Measurements from ENCODE around the gene NRP2.

Gene NRP2

DNA sequence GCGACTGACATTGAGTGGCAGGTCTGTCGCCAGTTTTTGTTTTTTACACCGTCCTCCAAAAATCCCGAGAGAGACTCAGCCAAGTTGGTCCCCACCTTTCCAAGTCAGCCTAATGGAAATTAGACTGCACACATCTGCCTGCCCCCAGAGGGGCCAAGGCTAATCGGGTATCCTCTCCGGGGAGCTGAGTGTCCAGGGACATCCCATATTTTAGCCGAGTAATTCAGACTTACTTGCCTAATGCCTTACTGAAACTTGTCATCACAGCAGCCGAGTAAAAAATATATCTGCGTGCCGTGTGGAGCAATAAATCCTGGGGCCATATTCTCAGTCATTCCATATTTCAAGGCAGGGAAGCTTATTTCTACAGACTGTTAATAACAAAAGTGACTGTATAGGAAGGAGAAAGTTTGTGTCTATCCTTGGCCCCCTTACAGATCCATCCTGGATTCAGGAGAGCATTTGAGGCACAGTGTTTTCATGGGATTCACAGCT, 38.9 kb upstream of the NRP2 start:
- Histone ChIP-seq H4K20me1 (ENCODE audit: control insufficient read depth, insufficient read depth, low read depth, low read length) (no peaks in the 10 kb centered on the region), H3K9me3 (ENCODE audit: control insufficient read depth, insufficient read depth, low read length) (no peaks in the 10 kb centered on the region), H3K27me3 (ENCODE audit: control insufficient read depth, low read length) (peaks cover 8% of the 10 kb centered on the region), H3K4me3 (ENCODE audit: low read length) (no peak overlapping the region), H3F3A (ENCODE audit: control insufficient read depth, insufficient read depth) (no peaks in the 10 kb centered on the region), H3K79me2 (ENCODE audit: control insufficient read depth, low read length) (no peaks in the 10 kb centered on the region), H3K4me2 (ENCODE audit: low read length) (no peak overlapping the region), H3K4me1 (ENCODE audit: control insufficient read depth, low read length) (no peaks in the 10 kb centered on the region), H3K36me3 (ENCODE audit: control insufficient read depth, low read length) (no peaks in the 10 kb centered on the region), H3K27ac (ENCODE audit: low read depth, low read length) (no peak overlapping the region), H3K9me2 (replicated peaks; ENCODE audit: control insufficient read depth, low read length) (no peaks in the 10 kb centered on the region)
- TF ChIP-seq EZH2phosphoT487 (IDR thresholded peaks at IDR 0.05; ENCODE audit: borderline replicate concordance, low read length): no peak
- TF ChIP-seq, protein P1, sequence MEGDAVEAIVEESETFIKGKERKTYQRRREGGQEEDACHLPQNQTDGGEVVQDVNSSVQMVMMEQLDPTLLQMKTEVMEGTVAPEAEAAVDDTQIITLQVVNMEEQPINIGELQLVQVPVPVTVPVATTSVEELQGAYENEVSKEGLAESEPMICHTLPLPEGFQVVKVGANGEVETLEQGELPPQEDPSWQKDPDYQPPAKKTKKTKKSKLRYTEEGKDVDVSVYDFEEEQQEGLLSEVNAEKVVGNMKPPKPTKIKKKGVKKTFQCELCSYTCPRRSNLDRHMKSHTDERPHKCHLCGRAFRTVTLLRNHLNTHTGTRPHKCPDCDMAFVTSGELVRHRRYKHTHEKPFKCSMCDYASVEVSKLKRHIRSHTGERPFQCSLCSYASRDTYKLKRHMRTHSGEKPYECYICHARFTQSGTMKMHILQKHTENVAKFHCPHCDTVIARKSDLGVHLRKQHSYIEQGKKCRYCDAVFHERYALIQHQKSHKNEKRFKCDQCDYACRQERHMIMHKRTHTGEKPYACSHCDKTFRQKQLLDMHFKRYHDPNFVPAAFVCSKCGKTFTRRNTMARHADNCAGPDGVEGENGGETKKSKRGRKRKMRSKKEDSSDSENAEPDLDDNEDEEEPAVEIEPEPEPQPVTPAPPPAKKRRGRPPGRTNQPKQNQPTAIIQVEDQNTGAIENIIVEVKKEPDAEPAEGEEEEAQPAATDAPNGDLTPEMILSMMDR (IDR thresholded peaks at IDR 0.05; ENCODE audit: low read depth, low read length, poor library complexity, severe bottlenecking): no peak

DNA sequence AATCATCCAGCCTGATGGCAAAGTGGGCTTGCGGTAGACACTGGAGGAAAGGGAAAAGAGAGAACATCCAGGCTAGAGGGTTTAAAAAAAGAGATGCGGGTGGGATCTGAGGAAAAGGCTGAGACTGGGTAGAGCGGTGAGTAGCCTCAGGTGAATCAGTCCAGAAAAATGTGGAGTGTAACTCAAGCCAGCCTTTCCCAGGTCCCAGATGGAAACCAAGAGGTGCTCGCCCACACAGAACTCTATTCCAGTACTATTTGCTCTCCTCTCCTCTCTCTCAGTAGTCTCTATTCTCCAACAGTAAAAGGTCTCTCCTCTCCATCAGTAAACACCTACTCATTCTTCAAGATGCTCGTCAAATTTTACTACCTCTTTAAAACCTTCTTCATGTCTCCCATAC, 38.3 kb upstream of the NRP2 start:
- H3K27me3 ChIP-seq (ENCODE audit: control insufficient read depth, low read length): peaks cover 4% of the 10 kb centered on the region
- H3F3A ChIP-seq (ENCODE audit: control insufficient read depth, insufficient read depth): no peaks in the 10 kb centered on the region
- H3K9me3 ChIP-seq (ENCODE audit: control insufficient read depth, insufficient read depth, low read length): no peaks in the 10 kb centered on the region
- no peaks in the 10 kb centered on the region for H3K79me2 ChIP-seq (ENCODE audit: control insufficient read depth, low read length)
- H3K4me1 ChIP-seq (ENCODE audit: control insufficient read depth, low read length): no peaks in the 10 kb centered on the region
- H3K36me3 ChIP-seq (ENCODE audit: control insufficient read depth, low read length): no peaks in the 10 kb centered on the region
- no peak overlapping the region for H3K4me3 ChIP-seq (ENCODE audit: low read length)
- no peaks in the 10 kb centered on the region for H4K20me1 ChIP-seq (ENCODE audit: control insufficient read depth, insufficient read depth, low read depth, low read length)
- no peak overlapping the region for H3K4me2 ChIP-seq (ENCODE audit: low read length)
- TF ChIP-seq EZH2phosphoT487 (IDR thresholded peaks at IDR 0.05; ENCODE audit: borderline replicate concordance, low read length): no peak
- TF ChIP-seq, protein P1 (IDR thresholded peaks at IDR 0.05; ENCODE audit: low read depth, low read length, poor library complexity, severe bottlenecking): no peak
- H3K27ac ChIP-seq (ENCODE audit: low read depth, low read length): no peak overlapping the region
- no peaks in the 10 kb centered on the region for H3K9me2 ChIP-seq (replicated peaks; ENCODE audit: control insufficient read depth, low read length)

DNA sequence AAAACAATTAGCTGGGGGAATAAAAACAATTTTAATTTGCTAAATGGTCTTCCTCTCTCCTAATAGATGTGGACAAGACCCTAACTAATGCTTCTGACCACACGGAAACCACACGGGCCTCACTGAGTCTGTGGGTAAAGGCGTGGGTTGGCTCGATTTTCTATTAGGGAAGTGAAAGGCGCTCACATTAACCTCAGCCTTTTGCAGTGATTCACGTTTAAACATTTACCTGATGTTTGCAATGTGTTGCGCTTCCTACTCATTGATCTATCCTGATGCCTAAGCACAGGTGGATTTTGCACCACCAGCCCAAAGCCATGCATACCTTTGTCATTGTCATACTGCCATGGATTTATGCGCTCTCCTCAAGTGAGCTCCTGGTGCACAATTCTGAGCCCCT, 35.6 kb upstream of the NRP2 start:
- Histone ChIP-seq H3K27me3 (ENCODE audit: control insufficient read depth, low read length) (0 out of 2 replicates have a peak, but pooled peaks cover 2% of the 10 kb centered on the region), H3K9me3 (ENCODE audit: control insufficient read depth, insufficient read depth, low read length) (no peaks in the 10 kb centered on the region), H4K20me1 (ENCODE audit: control insufficient read depth, insufficient read depth, low read depth, low read length) (no peaks in the 10 kb centered on the region), H3K9me2 (replicated peaks; ENCODE audit: control insufficient read depth, low read length) (no peaks in the 10 kb centered on the region), H3K4me2 (ENCODE audit: low read length) (no peak overlapping the region), H3K36me3 (ENCODE audit: control insufficient read depth, low read length) (no peaks in the 10 kb centered on the region), H3F3A (ENCODE audit: control insufficient read depth, insufficient read depth) (no peaks in the 10 kb centered on the region), H3K27ac (ENCODE audit: low read depth, low read length) (no peak overlapping the region), H3K4me3 (ENCODE audit: low read length) (no peak overlapping the region), H3K4me1 (ENCODE audit: control insufficient read depth, low read length) (no peaks in the 10 kb centered on the region), H3K79me2 (ENCODE audit: control insufficient read depth, low read length) (no peaks in the 10 kb centered on the region)
- TF ChIP-seq, protein P1 (IDR thresholded peaks at IDR 0.05; ENCODE audit: low read depth, low read length, poor library complexity, severe bottlenecking): no peak
- no peak for TF ChIP-seq EZH2phosphoT487 (IDR thresholded peaks at IDR 0.05; ENCODE audit: borderline replicate concordance, low read length)

Measured in DOHH2 (cell line).